Mesothelial cell of epicardium (in vitro differentiated cells): ENCODE data around the gene MB21D2. TPM values are rescaled to one million over a fixed set of nuclear protein-coding genes. Genes with fewer than 3 reads are reported as not detected.

Experiments used
- DNase-seq, 2 experiments: peaks; one replicate each; pipeline ENCODE4 v3.0.0; 2021; ENCODE audit warnings: low spot score in 2 of 2; ENCODE audit not compliant: unreplicated experiment in 2 of 2
- H3K27ac Mint-ChIP-seq: 2 replicates; pipeline ENCODE4 v1.8.0; 2021; ENCODE audit warnings: mixed read lengths
- H3K27me3 Mint-ChIP-seq: 2 replicates; pipeline ENCODE4 v1.8.0; 2021; ENCODE audit warnings: low read depth, mixed read lengths
- H3K36me3 Mint-ChIP-seq: 2 replicates; pipeline ENCODE4 v1.8.0; 2021; ENCODE audit warnings: mixed read lengths
- H3K4me1 Mint-ChIP-seq: 2 replicates; pipeline ENCODE4 v1.8.0; 2021; ENCODE audit warnings: mixed read lengths
- H3K4me3 Mint-ChIP-seq: 2 replicates; pipeline ENCODE4 v1.8.0; 2021; ENCODE audit warnings: mild to moderate bottlenecking, moderate library complexity, mixed read lengths
- H3K9me3 Mint-ChIP-seq: 2 replicates; pipeline ENCODE4 v1.8.0; 2021; ENCODE audit warnings: mixed read lengths
- total RNA-seq: library from RNA; stranded (reverse); gene quantifications from 3 replicates; pipeline ENCODE4 v1.2.1, GENCODE V29; 2021
- TF ChIP-seq, protein P1 (sequence below): fragments of 200-600 bp; sonication (generic); IDR thresholded peaks from one replicate; pipeline ENCODE4 v1.5.0; 2021; ENCODE audit warnings: antibody characterized with exemption; ENCODE audit not compliant: unreplicated experiment

Gene MB21D2
- total RNA-seq, 1 donor from 2014 or later, result 8.5 TPM

GRCh38 chr3:192905980-192906678, 11.5 kb downstream of the MB21D2 start:
- no peak for DNase-seq
- Mint-ChIP-seq H3K36me3 (peaks cover 1% of the 10 kb centered on the region), H3K4me3 (no peak overlapping the region), H3K27me3 (no peaks in the 10 kb centered on the region), H3K4me1 (peaks cover 33% of the 10 kb centered on the region), H3K9me3 (no peaks in the 10 kb centered on the region), H3K27ac (peak overlapping the region; percentile 96)
- TF ChIP-seq, protein P1, sequence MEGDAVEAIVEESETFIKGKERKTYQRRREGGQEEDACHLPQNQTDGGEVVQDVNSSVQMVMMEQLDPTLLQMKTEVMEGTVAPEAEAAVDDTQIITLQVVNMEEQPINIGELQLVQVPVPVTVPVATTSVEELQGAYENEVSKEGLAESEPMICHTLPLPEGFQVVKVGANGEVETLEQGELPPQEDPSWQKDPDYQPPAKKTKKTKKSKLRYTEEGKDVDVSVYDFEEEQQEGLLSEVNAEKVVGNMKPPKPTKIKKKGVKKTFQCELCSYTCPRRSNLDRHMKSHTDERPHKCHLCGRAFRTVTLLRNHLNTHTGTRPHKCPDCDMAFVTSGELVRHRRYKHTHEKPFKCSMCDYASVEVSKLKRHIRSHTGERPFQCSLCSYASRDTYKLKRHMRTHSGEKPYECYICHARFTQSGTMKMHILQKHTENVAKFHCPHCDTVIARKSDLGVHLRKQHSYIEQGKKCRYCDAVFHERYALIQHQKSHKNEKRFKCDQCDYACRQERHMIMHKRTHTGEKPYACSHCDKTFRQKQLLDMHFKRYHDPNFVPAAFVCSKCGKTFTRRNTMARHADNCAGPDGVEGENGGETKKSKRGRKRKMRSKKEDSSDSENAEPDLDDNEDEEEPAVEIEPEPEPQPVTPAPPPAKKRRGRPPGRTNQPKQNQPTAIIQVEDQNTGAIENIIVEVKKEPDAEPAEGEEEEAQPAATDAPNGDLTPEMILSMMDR, result no peak

DNA sequence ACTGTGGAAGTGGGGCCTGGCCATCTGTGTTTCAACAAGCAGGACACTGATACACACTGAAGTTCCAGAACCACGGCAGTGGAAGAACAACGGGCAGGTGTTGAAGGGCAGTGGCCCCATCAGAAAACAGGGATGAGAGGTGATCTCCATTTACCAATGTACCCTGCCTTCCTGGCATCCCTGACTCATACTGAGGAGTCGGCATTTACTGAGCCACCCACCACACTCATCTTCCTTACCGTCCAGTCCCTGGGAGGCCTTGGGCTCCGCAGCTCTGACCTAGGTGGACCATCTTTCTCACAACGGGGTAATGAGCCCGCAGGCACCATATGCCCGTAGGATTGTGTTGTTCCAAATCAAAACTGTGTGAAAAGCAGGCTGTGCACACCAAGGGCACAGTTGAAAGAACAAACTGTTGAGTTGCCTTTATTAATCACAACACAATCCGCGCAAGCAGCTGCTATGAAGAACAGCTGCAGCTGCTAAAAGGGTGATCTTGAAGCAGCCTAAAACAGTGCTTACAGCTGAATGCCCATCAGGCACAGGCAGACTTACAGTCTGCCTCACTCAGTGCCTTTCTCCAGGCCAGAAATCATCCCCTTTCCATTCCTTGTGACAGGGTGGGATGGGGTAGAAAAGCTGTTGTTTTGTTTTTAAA, 12.9 kb downstream of the MB21D2 start:
- Mint-ChIP-seq H3K36me3 (peaks cover 1% of the 10 kb centered on the region), H3K9me3 (no peaks in the 10 kb centered on the region), H3K4me3 (no peak overlapping the region), H3K27ac (peak overlapping the region; percentile 64), H3K4me1 (peaks cover 33% of the 10 kb centered on the region), H3K27me3 (no peaks in the 10 kb centered on the region)
- no peak for DNase-seq
- TF ChIP-seq, protein P1, result no peak

GRCh38 chr3:192902549-192902948, 15.1 kb downstream of the MB21D2 start:
- Mint-ChIP-seq H3K36me3 (peaks cover 2% of the 10 kb centered on the region), H3K27ac (no peak overlapping the region), H3K9me3 (no peaks in the 10 kb centered on the region), H3K4me3 (no peak overlapping the region), H3K4me1 (peaks cover 27% of the 10 kb centered on the region), H3K27me3 (no peaks in the 10 kb centered on the region)
- TF ChIP-seq, protein P1, result no peak
- DNase-seq, result no peak

DNA sequence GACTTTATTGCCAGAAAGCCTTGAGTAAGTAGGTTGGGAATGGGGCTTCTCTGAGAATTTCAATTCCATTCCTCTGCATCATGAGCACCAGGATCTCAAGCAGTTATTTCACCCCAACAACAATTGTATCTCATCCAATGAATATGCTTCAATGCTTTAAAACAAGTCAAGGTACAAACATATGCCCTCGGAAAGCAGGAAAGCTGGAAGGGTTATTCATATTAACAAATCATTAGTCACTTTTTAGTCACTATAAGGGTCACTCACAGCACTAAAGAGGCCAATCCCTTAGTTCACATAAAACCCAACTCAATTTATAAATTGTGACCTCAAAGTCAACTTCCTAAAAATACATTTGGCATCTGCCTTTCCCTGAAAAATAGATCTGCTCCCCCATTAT, 16.2 kb downstream of the MB21D2 start:
- no peaks in the 10 kb centered on the region for H3K27me3 Mint-ChIP-seq

GRCh38 chr3:192899540-192899982, 18.1 kb downstream of the MB21D2 start:
- peak overlapping the region; percentile 22 for H3K27ac Mint-ChIP-seq
- DNase-seq, result no peak
- H3K27me3 Mint-ChIP-seq, result no peaks in the 10 kb centered on the region
- no peak overlapping the region for H3K4me3 Mint-ChIP-seq
- TF ChIP-seq, protein P1, result no peak
- peaks cover 23% of the 10 kb centered on the region for H3K4me1 Mint-ChIP-seq
- no peaks in the 10 kb centered on the region for H3K9me3 Mint-ChIP-seq
- H3K36me3 Mint-ChIP-seq, result peaks cover 2% of the 10 kb centered on the region

More for the DNA sequence above, 16.2 kb downstream of the MB21D2 start:
- TF ChIP-seq, protein P1, result no peak
- H3K4me3 Mint-ChIP-seq, result no peak overlapping the region
- peaks cover 26% of the 10 kb centered on the region for H3K4me1 Mint-ChIP-seq
- H3K36me3 Mint-ChIP-seq, result peaks cover 2% of the 10 kb centered on the region
- H3K9me3 Mint-ChIP-seq, result no peaks in the 10 kb centered on the region
- H3K27ac Mint-ChIP-seq, result no peak overlapping the region
- DNase-seq, result no peak
